Lower lobe of right lung (tissue), 2 donors: ENCODE results near the gene C5orf47. TPM values are rescaled to one million over a fixed set of nuclear protein-coding genes. Genes with fewer than 3 reads are reported as not detected.
A peak's percentile ranks its signal among the peaks of the same experiment; 100 is the strongest.

Source experiments
- ATAC-seq, 2 donors: fragments of 200-7000 bp; cut with Tn5 transposase; one replicate each; pipeline ENCODE4 v1.9.1; 2020 to 2022; ENCODE audit warnings: mild to moderate bottlenecking in 2 of 2, moderate library complexity in 2 of 2
- DNase-seq: peaks from one replicate; pipeline ENCODE4 v3.0.0-alpha.2; 2020
- H3K27ac ChIP-seq: fragments of 200-600 bp; one replicate; pipeline ENCODE4 v1.8.0; 2022
- H3K27me3 ChIP-seq: fragments of 200-600 bp; one replicate; pipeline ENCODE4 v1.8.0; 2022; ENCODE audit warnings: low read depth
- H3K36me3 ChIP-seq: fragments of 200-600 bp; one replicate; pipeline ENCODE4 v1.8.0; 2022; ENCODE audit warnings: mild to moderate bottlenecking
- H3K4me1 ChIP-seq: fragments of 200-600 bp; one replicate; pipeline ENCODE4 v1.8.0; 2022
- H3K4me3 ChIP-seq: fragments of 200-600 bp; one replicate; pipeline ENCODE4 v1.8.0; 2022; ENCODE audit warnings: mild to moderate bottlenecking
- H3K9me3 ChIP-seq: fragments of 200-600 bp; one replicate; pipeline ENCODE4 v1.8.0; 2022
- CTCF ChIP-seq: fragments of 200-600 bp; IDR thresholded peaks from one replicate; pipeline ENCODE4 v1.8.0; 2022; ENCODE audit warnings: antibody characterized with exemption, mild to moderate bottlenecking
- intact Hi-C: fragments of 100-400 bp; cut with DNase I; formaldehyde crosslinking; loops from one replicate; pipeline ENCODE4 v1.11.0; 2022
- total RNA-seq: library from RNA; stranded (reverse); fragmentation: NEBNext Ultra II Directional; extraction: Animal tissue kit (Norgen Biotek cat#: 25700); gene quantifications from one replicate; pipeline ENCODE4 v1.2.1, GENCODE V29; 2021
- donor health status: DM: no; HTN: yes; CAD: no; lungs with severe emphysema.

The C5orf47 gene
- total RNA-seq, 1 donor from 2014 or later: not detected

GRCh38 chr5:173964506-173964905 is 24.5 kb upstream of the C5orf47 start:
- Histone ChIP-seq H3K4me3 (no peak overlapping the region), H3K27me3 (no peaks in the 10 kb centered on the region), H3K36me3 (peaks cover under 1% of the 10 kb centered on the region), H3K9me3 (no peaks in the 10 kb centered on the region), H3K27ac (no peak overlapping the region), H3K4me1 (peaks cover 13% of the 10 kb centered on the region)
- intact Hi-C loops: no loop called here
- no peak for DNase-seq
- ATAC-seq: no peak
- TF ChIP-seq CTCF: no peak

GRCh38 chr5:173967241-173967640 is 21.7 kb upstream of the C5orf47 start:
- Histone ChIP-seq H3K4me3 (no peak overlapping the region), H3K4me1 (peaks cover 12% of the 10 kb centered on the region), H3K27ac (no peak overlapping the region), H3K36me3 (no peaks in the 10 kb centered on the region), H3K9me3 (no peaks in the 10 kb centered on the region), H3K27me3 (no peaks in the 10 kb centered on the region)
- DNase-seq (no peak), ATAC-seq (no peak)
- intact Hi-C loops: no loop called here
- TF ChIP-seq CTCF: no peak

- no peak for TF ChIP-seq CTCF
- DNase-seq: no peak
- H3K9me3 ChIP-seq: no peaks in the 10 kb centered on the region
- intact Hi-C loops: no loop called here
- H3K4me3 ChIP-seq: no peak overlapping the region
- no peaks in the 10 kb centered on the region for H3K36me3 ChIP-seq
- no peak for ATAC-seq
- no peaks in the 10 kb centered on the region for H3K27me3 ChIP-seq
- H3K27ac ChIP-seq: no peak overlapping the region
- peaks cover 10% of the 10 kb centered on the region for H3K4me1 ChIP-seq
These were observed 20.7 kb upstream of the C5orf47 start for GRCh38 chr5:173968154-173968797.

GRCh38 chr5:173969167-173970049 is 19.6 kb upstream of the C5orf47 start:
- peak; percentile 50 to 80 for ATAC-seq
- H3K27ac ChIP-seq: no peak overlapping the region

More at GRCh38 chr5:173969167-173970049, 19.6 kb upstream of the C5orf47 start:
- no peak overlapping the region for H3K4me3 ChIP-seq
- no peaks in the 10 kb centered on the region for H3K9me3 ChIP-seq
- TF ChIP-seq CTCF: no peak
- intact Hi-C loops: loop anchor here (5.0 kb wide), 1 partner anchor 352 kb away; the partner anchor contains the start of gene BOD1
- H3K4me1 ChIP-seq: peaks cover 12% of the 10 kb centered on the region
- no peaks in the 10 kb centered on the region for H3K27me3 ChIP-seq
- no peaks in the 10 kb centered on the region for H3K36me3 ChIP-seq
- DNase-seq: peak; percentile 49
